Glutamatergic neuron (in vitro differentiated cells): ENCODE results near the gene FGD4. TPM values are rescaled to one million over a fixed set of nuclear protein-coding genes. Genes with fewer than 3 reads are reported as not detected.

Source experiments
- DNase-seq: peaks from one replicate; pipeline ENCODE4 v3.0.0; 2022
- H3K27ac Mint-ChIP-seq: one replicate; pipeline ENCODE4 v1.8.0; 2020; ENCODE audit warnings: mild to moderate bottlenecking, mixed read lengths, inconsistent platforms; ENCODE audit not compliant: unreplicated experiment
- H3K27me3 Mint-ChIP-seq: one replicate; pipeline ENCODE4 v1.8.0; 2020; ENCODE audit warnings: mild to moderate bottlenecking, moderate library complexity, mixed read lengths, inconsistent platforms; ENCODE audit not compliant: unreplicated experiment
- H3K36me3 Mint-ChIP-seq: one replicate; pipeline ENCODE4 v1.8.0; 2020; ENCODE audit warnings: mild to moderate bottlenecking, mixed read lengths, inconsistent platforms; ENCODE audit not compliant: unreplicated experiment
- H3K4me1 Mint-ChIP-seq: one replicate; pipeline ENCODE4 v1.8.0; 2020; ENCODE audit warnings: mild to moderate bottlenecking, low read depth, mixed read lengths, inconsistent platforms; ENCODE audit not compliant: unreplicated experiment
- H3K4me3 Mint-ChIP-seq: one replicate; pipeline ENCODE4 v1.8.0; 2020; ENCODE audit warnings: mild to moderate bottlenecking, mixed read lengths, inconsistent platforms; ENCODE audit not compliant: unreplicated experiment
- H3K9me3 Mint-ChIP-seq: one replicate; pipeline ENCODE4 v1.8.0; 2020; ENCODE audit warnings: mild to moderate bottlenecking, moderate library complexity, mixed read lengths, inconsistent platforms; ENCODE audit not compliant: unreplicated experiment
- CTCF ChIP-seq: fragments of 200-600 bp; sonication (generic); IDR thresholded peaks from one replicate; pipeline ENCODE4 v1.5.0; 2021; ENCODE audit not compliant: partially characterized antibody, unreplicated experiment
- long read RNA-seq: library from polyadenylated mRNA; unstranded; transcript quantifications from one replicate; pipeline ENCODE4 v2.0.0, GENCODE V29; 2020; ENCODE audit not compliant: unreplicated experiment
- total RNA-seq: library from RNA; stranded (reverse); fragmentation: NEBNext Ultra II Directional; extraction: Animal tissue kit (Norgen Biotek cat#: 25700); gene quantifications from one replicate; pipeline ENCODE4 v1.2.1, GENCODE V29; 2021; ENCODE audit not compliant: unreplicated experiment

Gene FGD4
- total RNA-seq = 105 TPM
- long read RNA-seq, partial matches to known transcripts = 8 of 12 reads
- long read RNA-seq, other reads (novel, unspliced or antisense) = 3 of 12 reads

DNA sequence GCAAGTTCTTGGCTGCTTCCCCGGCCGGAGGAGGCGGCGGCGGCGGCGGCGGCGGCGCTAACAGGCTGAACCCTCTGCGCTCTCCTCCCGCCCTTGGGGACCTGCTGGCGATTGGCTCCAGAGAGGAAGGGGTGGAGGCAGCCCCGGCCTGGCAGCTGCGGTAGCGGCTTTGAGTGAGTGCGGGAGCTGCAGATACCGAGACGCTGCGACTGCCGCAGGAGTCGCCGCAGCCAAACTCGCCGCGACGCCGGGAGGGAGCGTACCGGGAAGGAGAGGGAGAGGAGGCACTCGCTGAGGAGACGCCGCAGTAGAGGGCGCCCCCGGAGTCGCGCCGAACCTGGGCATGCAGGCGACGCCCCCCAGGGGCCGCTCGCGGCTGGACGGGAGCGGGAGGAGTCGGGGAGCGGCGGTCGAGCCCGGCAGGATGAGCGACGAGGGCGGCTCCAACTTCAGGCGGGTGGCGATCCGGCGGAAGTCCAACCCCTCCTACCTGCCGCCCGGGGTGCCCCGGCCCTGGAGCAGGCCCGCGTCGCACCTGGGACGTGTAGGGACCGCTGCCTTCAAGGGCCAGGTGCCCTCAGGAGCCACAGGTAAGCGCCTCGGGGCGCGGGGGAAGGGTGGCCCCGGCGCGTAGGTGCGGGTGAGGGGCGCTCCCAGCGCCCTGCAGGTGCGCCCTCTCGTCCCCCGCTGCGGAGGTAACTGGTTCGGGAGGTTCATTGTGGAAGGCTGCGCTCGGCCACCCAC lies at the start of gene FGD4:
TSS of gene FGD4 (plus strand) at position 189 of the 744 bp plus-strand sequence.
- Mint-ChIP-seq H3K4me3 (peak within 1 kb of the TSS; percentile 94), H3K27me3 (no peaks in the 10 kb centered on the region), H3K36me3 (no peaks in the 10 kb centered on the region), H3K4me1 (no peaks in the 10 kb centered on the region), H3K9me3 (no peaks in the 10 kb centered on the region), H3K27ac (peak within 1 kb of the TSS; percentile 48)
- peak; percentile 86 for DNase-seq
- TF ChIP-seq CTCF = peak; percentile 37

DNA sequence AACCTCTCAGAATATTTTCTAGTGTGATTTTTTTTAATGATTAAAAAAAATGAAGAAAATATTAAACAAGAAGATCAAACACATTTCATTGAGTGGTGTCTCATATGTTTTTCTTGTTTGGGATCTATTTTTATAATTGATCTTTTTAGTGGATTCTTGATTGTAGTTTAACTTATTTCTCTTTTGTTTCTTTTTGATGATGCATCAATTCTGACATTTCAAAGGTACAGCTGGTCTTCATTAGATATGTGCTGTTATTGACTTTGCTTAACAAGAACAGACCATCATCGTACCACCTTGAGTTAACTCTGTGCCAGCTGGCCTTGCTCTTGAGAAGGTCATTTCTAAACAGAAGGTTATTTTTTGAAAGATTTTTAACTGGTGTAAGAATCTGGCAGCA lies 45.8 kb upstream of the FGD4 start:
- H3K27ac Mint-ChIP-seq = peak overlapping the region; percentile 69
- peaks cover 2% of the 10 kb centered on the region for H3K27me3 Mint-ChIP-seq

GRCh38 chr12:32357601-32358249 lies 41.6 kb upstream of the FGD4 start:
- DNase-seq = no peak
- Mint-ChIP-seq H3K27ac (no peak overlapping the region), H3K36me3 (peaks cover 5% of the 10 kb centered on the region), H3K4me1 (peaks cover 3% of the 10 kb centered on the region), H3K9me3 (peaks cover 21% of the 10 kb centered on the region), H3K4me3 (peak overlapping the region; percentile 52), H3K27me3 (peaks cover 4% of the 10 kb centered on the region)
- TF ChIP-seq CTCF = no peak

More for the DNA sequence above, 45.8 kb upstream of the FGD4 start:
- H3K9me3 Mint-ChIP-seq = peaks cover 18% of the 10 kb centered on the region
- peaks cover 8% of the 10 kb centered on the region for H3K4me1 Mint-ChIP-seq
- H3K36me3 Mint-ChIP-seq = peaks cover 4% of the 10 kb centered on the region
- no peak for TF ChIP-seq CTCF
- DNase-seq = no peak
- H3K4me3 Mint-ChIP-seq = no peak overlapping the region

GRCh38 chr12:32360956-32361355 lies 38.4 kb upstream of the FGD4 start:
- H3K27me3 Mint-ChIP-seq = peaks cover 6% of the 10 kb centered on the region
- H3K4me1 Mint-ChIP-seq = peaks cover 7% of the 10 kb centered on the region
- no peak overlapping the region for H3K27ac Mint-ChIP-seq
- no peak overlapping the region for H3K4me3 Mint-ChIP-seq
- DNase-seq = no peak
- peaks cover 5% of the 10 kb centered on the region for H3K36me3 Mint-ChIP-seq
- H3K9me3 Mint-ChIP-seq = peaks cover 26% of the 10 kb centered on the region
- no peak for TF ChIP-seq CTCF

GRCh38 chr12:32362892-32363291 lies 36.5 kb upstream of the FGD4 start:
- Mint-ChIP-seq H3K4me1 (peaks cover 7% of the 10 kb centered on the region), H3K27me3 (peaks cover 6% of the 10 kb centered on the region), H3K9me3 (peaks cover 20% of the 10 kb centered on the region), H3K4me3 (no peak overlapping the region), H3K36me3 (peaks cover 5% of the 10 kb centered on the region), H3K27ac (no peak overlapping the region)
- DNase-seq = no peak
- TF ChIP-seq CTCF = no peak
